SU-DHL-6 (cell line): Measurements from ENCODE around the gene HSPA12A.

ENCODE experiments used
- H2AFZ ChIP-seq: fragments of 200-600 bp; sonication (generic); 2 replicates; pipeline ENCODE4 v1.6.1; 2014; ENCODE audit warnings: low read depth, mild to moderate bottlenecking, moderate library complexity, mixed read lengths, antibody characterized with exemption, low read length; ENCODE audit not compliant: severe bottlenecking
- H3F3A ChIP-seq: fragments of 200-600 bp; shearing (Covaris generic); 2 replicates; pipeline ENCODE4 v1.6.0; 2016; ENCODE audit warnings: antibody characterized with exemption, mild to moderate bottlenecking; ENCODE audit not compliant: insufficient read depth
- H3K27ac ChIP-seq: fragments of 200-600 bp; sonication (generic); 2 replicates; pipeline ENCODE4 v1.5.1; 2016; ENCODE audit warnings: low read depth, mild to moderate bottlenecking, low read length, moderate library complexity, mixed read lengths
- H3K27me3 ChIP-seq: fragments of 200-600 bp; sonication (generic), shearing (Covaris generic); 2 replicates; pipeline ENCODE4 v1.6.0; 2014; ENCODE audit warnings: mild to moderate bottlenecking, low read length
- H3K36me3 ChIP-seq: fragments of 200-600 bp; sonication (generic); 2 replicates; pipeline ENCODE4 v1.6.1; 2014; ENCODE audit warnings: mild to moderate bottlenecking, low read length, mixed read lengths
- H3K4me2 ChIP-seq: fragments of 300-600, 200-600 bp; shearing (Covaris generic), sonication (generic); 2 replicates; pipeline ENCODE4 v1.6.0; 2014; ENCODE audit warnings: low read length, low read depth, mild to moderate bottlenecking; ENCODE audit not compliant: poor library complexity, severe bottlenecking
- H3K4me3 ChIP-seq: fragments of 200-600 bp; sonication (generic); 2 replicates; pipeline ENCODE4 v1.5.1; 2014; ENCODE audit warnings: antibody characterized with exemption, low read length, mild to moderate bottlenecking, mixed read lengths; ENCODE audit not compliant: insufficient read depth, poor library complexity, severe bottlenecking
- H3K79me2 ChIP-seq: fragments of 200-600 bp; sonication (generic); 2 replicates; pipeline ENCODE4 v1.6.1; 2014; ENCODE audit warnings: mild to moderate bottlenecking, low read length, moderate library complexity; ENCODE audit not compliant: insufficient read depth
- H3K9ac ChIP-seq: fragments of 200-600 bp; sonication (generic); 2 replicates; pipeline ENCODE4 v1.7.0; 2014; ENCODE audit warnings: mild to moderate bottlenecking, low read length
- H3K9me2 ChIP-seq: fragments of 200-600 bp; sonication (generic); replicated peaks from 2 replicates; pipeline ENCODE4 v1.6.1; 2014; ENCODE audit warnings: low read length; ENCODE audit not compliant: insufficient read depth
- H3K9me3 ChIP-seq: fragments of 200-600 bp; sonication (generic); 2 replicates; pipeline ENCODE4 v1.6.1; 2014; ENCODE audit warnings: low read length, mixed read lengths; ENCODE audit not compliant: insufficient read depth
- H4K20me1 ChIP-seq: fragments of 200-600 bp; sonication (generic); 2 replicates; pipeline ENCODE4 v1.6.1; 2014; ENCODE audit warnings: low read depth, mild to moderate bottlenecking, antibody characterized with exemption, low read length, moderate library complexity, mixed read lengths
- EZH2phosphoT487 ChIP-seq: fragments of 200-600 bp; sonication (generic), shearing (Covaris generic); conservative IDR thresholded peaks from 2 replicates; pipeline ENCODE4 v1.6.1; 2018; ENCODE audit warnings: mild to moderate bottlenecking, antibody characterized with exemption, low read length, moderate library complexity, mixed read lengths
- TF ChIP-seq, protein P1 (sequence below): fragments of 200-600 bp; sonication (generic); IDR thresholded peaks from one replicate; pipeline ENCODE4 v1.5.1; 2017; ENCODE audit warnings: antibody characterized with exemption, mild to moderate bottlenecking, low read length, moderate library complexity; ENCODE audit not compliant: insufficient read depth, poor library complexity, severe bottlenecking

Gene HSPA12A

DNA sequence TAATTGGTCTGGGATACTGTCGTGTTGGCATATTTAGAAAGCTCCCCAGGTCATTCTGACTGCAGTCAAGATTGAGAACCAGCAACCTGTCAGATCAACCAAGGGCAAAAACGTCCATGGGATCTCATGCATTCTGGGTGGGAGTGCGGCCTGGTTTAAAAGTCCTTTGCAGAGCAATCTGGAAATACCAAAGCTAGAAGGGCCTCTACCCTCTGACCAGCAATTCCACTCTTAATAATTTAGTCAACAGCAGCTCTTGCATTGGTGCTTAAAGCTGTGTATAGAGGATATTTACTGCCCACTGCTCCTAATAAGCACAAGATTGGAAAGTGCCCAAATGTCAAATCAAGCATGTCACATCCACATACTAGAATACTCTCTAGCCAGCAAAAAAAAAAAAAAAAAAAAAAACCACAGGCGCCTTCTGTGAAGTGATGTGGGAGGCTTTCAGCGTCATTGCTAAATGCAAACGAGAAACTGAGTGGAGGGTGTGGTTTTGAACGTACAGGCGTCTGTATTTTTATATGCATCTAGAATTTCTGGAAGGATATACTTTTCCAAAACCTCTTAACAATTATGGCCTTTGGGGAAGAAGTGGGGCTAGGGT, 44.8 kb upstream of the HSPA12A start:
- H3K27me3 ChIP-seq, result no peaks in the 10 kb centered on the region
- no peaks in the 10 kb centered on the region for H3K79me2 ChIP-seq
- H2AFZ ChIP-seq, result no peak overlapping the region
- H3K4me3 ChIP-seq, result no peak overlapping the region
- no peaks in the 10 kb centered on the region for H4K20me1 ChIP-seq
- TF ChIP-seq, protein P1, sequence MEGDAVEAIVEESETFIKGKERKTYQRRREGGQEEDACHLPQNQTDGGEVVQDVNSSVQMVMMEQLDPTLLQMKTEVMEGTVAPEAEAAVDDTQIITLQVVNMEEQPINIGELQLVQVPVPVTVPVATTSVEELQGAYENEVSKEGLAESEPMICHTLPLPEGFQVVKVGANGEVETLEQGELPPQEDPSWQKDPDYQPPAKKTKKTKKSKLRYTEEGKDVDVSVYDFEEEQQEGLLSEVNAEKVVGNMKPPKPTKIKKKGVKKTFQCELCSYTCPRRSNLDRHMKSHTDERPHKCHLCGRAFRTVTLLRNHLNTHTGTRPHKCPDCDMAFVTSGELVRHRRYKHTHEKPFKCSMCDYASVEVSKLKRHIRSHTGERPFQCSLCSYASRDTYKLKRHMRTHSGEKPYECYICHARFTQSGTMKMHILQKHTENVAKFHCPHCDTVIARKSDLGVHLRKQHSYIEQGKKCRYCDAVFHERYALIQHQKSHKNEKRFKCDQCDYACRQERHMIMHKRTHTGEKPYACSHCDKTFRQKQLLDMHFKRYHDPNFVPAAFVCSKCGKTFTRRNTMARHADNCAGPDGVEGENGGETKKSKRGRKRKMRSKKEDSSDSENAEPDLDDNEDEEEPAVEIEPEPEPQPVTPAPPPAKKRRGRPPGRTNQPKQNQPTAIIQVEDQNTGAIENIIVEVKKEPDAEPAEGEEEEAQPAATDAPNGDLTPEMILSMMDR, result no peak
- no peak for TF ChIP-seq EZH2phosphoT487
- H3F3A ChIP-seq, result no peaks in the 10 kb centered on the region
- H3K4me2 ChIP-seq, result no peak overlapping the region
- no peak overlapping the region for H3K27ac ChIP-seq
- H3K9ac ChIP-seq, result no peak overlapping the region
- H3K9me2 ChIP-seq, result no peaks in the 10 kb centered on the region
- H3K36me3 ChIP-seq, result no peaks in the 10 kb centered on the region
- no peaks in the 10 kb centered on the region for H3K9me3 ChIP-seq

GRCh38 chr10:116785867-116786266, 43.5 kb upstream of the HSPA12A start:
- no peak overlapping the region for H3K9ac ChIP-seq
- H3F3A ChIP-seq, result no peaks in the 10 kb centered on the region
- H3K27ac ChIP-seq, result no peak overlapping the region
- H3K79me2 ChIP-seq, result no peaks in the 10 kb centered on the region
- H3K4me2 ChIP-seq, result no peak overlapping the region
- no peaks in the 10 kb centered on the region for H3K9me3 ChIP-seq
- no peaks in the 10 kb centered on the region for H4K20me1 ChIP-seq
- H2AFZ ChIP-seq, result no peak overlapping the region
- H3K36me3 ChIP-seq, result no peaks in the 10 kb centered on the region
- H3K27me3 ChIP-seq, result no peaks in the 10 kb centered on the region
- no peaks in the 10 kb centered on the region for H3K9me2 ChIP-seq
- H3K4me3 ChIP-seq, result no peak overlapping the region
- no peak for TF ChIP-seq EZH2phosphoT487
- TF ChIP-seq, protein P1, result no peak

- Histone ChIP-seq H3K36me3 (no peaks in the 10 kb centered on the region), H3K4me3 (no peak overlapping the region), H3K9me3 (no peaks in the 10 kb centered on the region), H3F3A (no peaks in the 10 kb centered on the region), H3K79me2 (no peaks in the 10 kb centered on the region), H3K27ac (no peak overlapping the region), H3K27me3 (no peaks in the 10 kb centered on the region), H3K4me2 (no peak overlapping the region), H2AFZ (no peak overlapping the region), H4K20me1 (no peaks in the 10 kb centered on the region), H3K9ac (no peak overlapping the region), H3K9me2 (no peaks in the 10 kb centered on the region)
- TF ChIP-seq EZH2phosphoT487, result no peak
- TF ChIP-seq, protein P1, result no peak
Observed at GRCh38 chr10:116785282-116785681, 42.9 kb upstream of the HSPA12A start.

GRCh38 chr10:116784651-116785050, 42.3 kb upstream of the HSPA12A start:
- Histone ChIP-seq H3K36me3 (no peaks in the 10 kb centered on the region), H4K20me1 (no peaks in the 10 kb centered on the region), H3K4me3 (no peak overlapping the region), H3K79me2 (no peaks in the 10 kb centered on the region), H3K27ac (no peak overlapping the region), H3F3A (no peaks in the 10 kb centered on the region), H3K9me3 (no peaks in the 10 kb centered on the region), H3K27me3 (no peaks in the 10 kb centered on the region), H3K9ac (no peak overlapping the region), H3K9me2 (no peaks in the 10 kb centered on the region), H3K4me2 (no peak overlapping the region), H2AFZ (no peak overlapping the region)
- TF ChIP-seq, protein P1, result no peak
- no peak for TF ChIP-seq EZH2phosphoT487
